Stimulated activated naive CD8-positive, alpha-beta T cell treated with anti-CD3 and anti-CD28 coated beads, Interleukin-15, Interleukin-2, amounts not matched to agents 100 ng/mL and 50 ng/mL, for 24 hours (primary cell): ENCODE data around the gene SLC25A47.
"Not testable (repeated sequence)": the region's sequence is repeated elsewhere in the genome, so short reads cannot be mapped to it uniquely, and the experiment has no call there.

ENCODE experiments used
- H3K27ac Mint-ChIP-seq: one replicate; pipeline ENCODE4 v1.8.0; 2021; ENCODE audit warnings: mild to moderate bottlenecking, mixed read lengths
- H3K27me3 Mint-ChIP-seq: one replicate; pipeline ENCODE4 v1.8.0; 2021; ENCODE audit warnings: mixed read lengths
- H3K36me3 Mint-ChIP-seq: one replicate; pipeline ENCODE4 v1.8.0; 2021; ENCODE audit warnings: low read depth, mixed read lengths
- H3K4me1 Mint-ChIP-seq: one replicate; pipeline ENCODE4 v1.8.0; 2021; ENCODE audit warnings: low read depth, mixed read lengths
- H3K4me3 Mint-ChIP-seq: one replicate; pipeline ENCODE4 v1.8.0; 2021; ENCODE audit warnings: mild to moderate bottlenecking, mixed read lengths
- H3K9me3 Mint-ChIP-seq: one replicate; pipeline ENCODE4 v1.8.0; 2021; ENCODE audit warnings: mixed read lengths

The SLC25A47 gene

DNA sequence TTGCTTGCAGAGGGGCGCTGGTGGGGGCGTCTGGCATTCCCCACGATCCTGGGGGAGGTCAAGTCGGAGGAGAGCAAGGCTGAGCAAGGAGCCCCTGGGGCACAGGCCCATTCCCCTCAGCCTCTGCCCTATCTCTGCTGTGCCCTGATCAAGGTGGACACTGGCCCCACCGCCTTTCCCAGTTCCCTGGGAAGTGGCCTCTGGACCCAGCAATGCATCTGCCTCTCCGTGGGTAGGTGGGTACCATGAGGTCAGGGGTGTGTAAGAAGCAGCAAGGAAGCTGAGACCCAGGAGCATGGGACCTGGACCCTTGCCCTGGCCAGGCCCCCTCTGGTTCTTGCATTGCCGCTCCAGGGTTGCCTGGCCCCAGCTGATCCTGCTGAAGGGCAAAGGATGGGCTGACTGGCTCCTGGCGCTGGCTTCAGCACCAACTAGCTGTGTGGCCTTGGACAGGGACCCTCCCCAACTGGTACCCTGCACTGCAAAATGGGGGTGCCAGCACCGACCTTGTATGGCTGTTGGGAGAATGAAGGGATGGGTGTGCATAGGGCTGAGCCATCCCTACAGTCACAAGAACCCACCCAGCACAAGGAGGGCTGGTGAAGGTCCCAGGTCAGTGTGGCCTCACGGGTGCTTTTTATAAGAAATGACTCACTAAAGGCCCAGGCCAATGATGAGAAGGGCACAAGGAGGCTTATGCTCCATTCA lies 36.5 kb upstream of the SLC25A47 start:
- no peak overlapping the region for H3K27ac Mint-ChIP-seq
- no peaks in the 10 kb centered on the region for H3K9me3 Mint-ChIP-seq
- no peak overlapping the region for H3K4me3 Mint-ChIP-seq
- H3K27me3 Mint-ChIP-seq, result no peaks in the 10 kb centered on the region
- H3K4me1 Mint-ChIP-seq, result peaks cover 9% of the 10 kb centered on the region
- no peaks in the 10 kb centered on the region for H3K36me3 Mint-ChIP-seq

DNA sequence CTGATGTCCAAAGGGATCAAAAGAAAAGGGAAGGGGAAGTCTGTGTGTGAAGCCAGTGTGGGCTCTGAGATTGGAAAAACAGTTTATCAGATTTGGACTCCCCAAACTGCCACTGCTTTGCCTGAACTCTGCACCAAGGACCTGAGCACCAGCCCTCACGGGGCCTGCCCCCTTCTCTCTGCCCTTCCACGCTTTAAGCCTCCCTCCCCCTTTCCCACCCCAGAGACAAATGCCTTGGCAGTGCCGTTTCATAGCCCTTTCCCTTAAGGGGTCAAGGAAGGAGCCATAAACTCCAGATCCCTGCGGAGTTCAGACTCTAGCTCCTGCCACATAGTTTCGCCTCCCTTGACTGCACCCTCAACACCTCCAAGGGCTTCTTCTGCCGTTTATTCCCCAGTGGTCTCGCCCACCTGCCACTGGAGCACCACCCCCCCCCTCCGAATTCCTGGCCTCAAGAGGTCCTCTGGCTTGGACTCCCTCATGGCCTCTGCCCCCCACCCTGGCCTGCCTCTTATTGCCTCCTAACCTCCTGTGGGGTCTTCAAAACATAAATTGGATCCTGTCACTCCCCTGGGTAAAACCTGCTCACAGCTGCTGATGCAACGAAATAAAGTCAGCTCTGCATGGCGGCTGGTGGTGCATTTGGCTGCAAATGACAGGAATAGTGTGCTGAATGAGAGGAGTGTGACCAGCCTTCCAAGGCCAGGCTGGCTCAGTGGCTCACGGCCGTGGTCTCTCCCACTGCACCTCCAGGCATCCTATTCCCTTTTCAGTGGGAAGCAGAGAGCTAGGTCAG lies 35.7 kb upstream of the SLC25A47 start:
- Mint-ChIP-seq H3K27me3 (no peaks in the 10 kb centered on the region), H3K4me1 (peaks cover 9% of the 10 kb centered on the region), H3K9me3 (no peaks in the 10 kb centered on the region), H3K36me3 (no peaks in the 10 kb centered on the region), H3K4me3 (no peak overlapping the region), H3K27ac (no peak overlapping the region)

DNA sequence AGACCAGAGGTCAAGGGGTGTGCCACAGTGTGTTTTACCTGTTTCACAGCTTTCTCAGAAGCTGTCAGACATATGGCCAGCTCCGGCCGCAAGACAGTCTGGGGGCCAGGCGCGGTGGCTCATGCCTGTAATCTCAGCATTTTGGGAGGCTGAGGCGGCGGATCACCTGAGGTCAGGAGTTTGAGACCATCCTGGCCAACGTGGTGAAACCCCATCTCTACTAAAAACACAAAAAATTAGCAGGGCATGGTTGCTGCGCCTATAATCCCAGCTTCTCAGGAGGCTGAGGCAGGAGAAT lies 35.2 kb upstream of the SLC25A47 start:
- H3K9me3 Mint-ChIP-seq, H3K36me3 Mint-ChIP-seq, H3K27me3 Mint-ChIP-seq, H3K27ac Mint-ChIP-seq, H3K4me3 Mint-ChIP-seq, H3K4me1 Mint-ChIP-seq: not testable (repeated sequence)

GRCh38 chr14:100288382-100289185 lies 34.6 kb upstream of the SLC25A47 start:
- Mint-ChIP-seq H3K36me3 (no peaks in the 10 kb centered on the region), H3K27ac (no peak overlapping the region), H3K4me1 (peaks cover 4% of the 10 kb centered on the region), H3K4me3 (no peak overlapping the region), H3K27me3 (no peaks in the 10 kb centered on the region), H3K9me3 (no peaks in the 10 kb centered on the region)

DNA sequence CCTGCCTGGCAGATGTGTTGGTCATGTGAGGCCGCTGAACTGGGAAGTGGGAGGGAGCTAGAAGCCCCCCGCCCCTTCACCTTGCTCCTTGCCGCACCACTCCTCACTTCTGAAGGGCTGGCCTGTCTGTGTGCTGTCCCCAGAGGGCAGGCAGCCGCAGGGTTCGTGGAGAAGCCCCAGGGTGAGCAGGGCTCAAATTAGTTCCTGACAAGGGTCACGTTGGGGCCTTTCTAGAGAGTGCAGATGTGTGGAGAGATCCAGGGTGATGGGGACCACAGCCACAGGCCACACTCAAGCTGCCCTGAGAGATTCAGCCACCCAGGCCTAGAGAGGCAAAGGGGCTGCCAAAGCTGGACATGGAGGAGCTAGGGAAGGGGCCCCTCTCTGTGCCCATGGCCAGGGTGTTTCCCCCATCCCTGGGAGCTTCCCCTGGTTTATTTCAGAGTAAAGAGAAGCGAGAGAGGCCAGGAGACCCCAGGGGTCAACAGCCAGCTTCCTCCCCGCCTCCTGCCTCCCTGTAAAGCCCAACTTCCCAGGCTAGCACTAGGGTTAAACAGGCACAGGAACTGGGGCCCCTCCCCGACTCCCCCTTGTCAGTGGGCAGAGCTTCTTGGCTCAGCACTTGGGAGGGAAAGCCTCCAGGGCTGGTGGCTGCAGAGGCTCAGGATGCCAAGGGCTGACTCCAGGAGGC lies 33.1 kb upstream of the SLC25A47 start:
- Mint-ChIP-seq H3K4me3 (no peak overlapping the region), H3K36me3 (no peaks in the 10 kb centered on the region), H3K27me3 (no peaks in the 10 kb centered on the region), H3K27ac (no peak overlapping the region), H3K9me3 (no peaks in the 10 kb centered on the region), H3K4me1 (peaks cover 4% of the 10 kb centered on the region)

GRCh38 chr14:100290607-100291304 lies 32.4 kb upstream of the SLC25A47 start:
- H3K27ac Mint-ChIP-seq, result no peak overlapping the region
- H3K27me3 Mint-ChIP-seq, result no peaks in the 10 kb centered on the region
- H3K4me3 Mint-ChIP-seq, result no peak overlapping the region
- no peaks in the 10 kb centered on the region for H3K36me3 Mint-ChIP-seq
- peaks cover 4% of the 10 kb centered on the region for H3K4me1 Mint-ChIP-seq
- no peaks in the 10 kb centered on the region for H3K9me3 Mint-ChIP-seq

- Mint-ChIP-seq H3K9me3 (no peaks in the 10 kb centered on the region), H3K4me1 (no peaks in the 10 kb centered on the region), H3K27me3 (no peaks in the 10 kb centered on the region), H3K36me3 (no peaks in the 10 kb centered on the region), H3K4me3 (no peak overlapping the region), H3K27ac (no peak overlapping the region)
Observed at GRCh38 chr14:100291305-100292075, 31.6 kb upstream of the SLC25A47 start.

GRCh38 chr14:100292301-100292775 lies 30.8 kb upstream of the SLC25A47 start:
- Mint-ChIP-seq H3K4me3 (no peak overlapping the region), H3K27ac (no peak overlapping the region), H3K36me3 (no peaks in the 10 kb centered on the region), H3K27me3 (no peaks in the 10 kb centered on the region), H3K9me3 (no peaks in the 10 kb centered on the region), H3K4me1 (peaks cover 6% of the 10 kb centered on the region)

- Mint-ChIP-seq H3K36me3 (no peaks in the 10 kb centered on the region), H3K27me3 (no peaks in the 10 kb centered on the region), H3K9me3 (no peaks in the 10 kb centered on the region), H3K27ac (no peak overlapping the region), H3K4me3 (no peak overlapping the region), H3K4me1 (peaks cover 7% of the 10 kb centered on the region)
Observed at GRCh38 chr14:100292776-100293461, 30.2 kb upstream of the SLC25A47 start.

DNA sequence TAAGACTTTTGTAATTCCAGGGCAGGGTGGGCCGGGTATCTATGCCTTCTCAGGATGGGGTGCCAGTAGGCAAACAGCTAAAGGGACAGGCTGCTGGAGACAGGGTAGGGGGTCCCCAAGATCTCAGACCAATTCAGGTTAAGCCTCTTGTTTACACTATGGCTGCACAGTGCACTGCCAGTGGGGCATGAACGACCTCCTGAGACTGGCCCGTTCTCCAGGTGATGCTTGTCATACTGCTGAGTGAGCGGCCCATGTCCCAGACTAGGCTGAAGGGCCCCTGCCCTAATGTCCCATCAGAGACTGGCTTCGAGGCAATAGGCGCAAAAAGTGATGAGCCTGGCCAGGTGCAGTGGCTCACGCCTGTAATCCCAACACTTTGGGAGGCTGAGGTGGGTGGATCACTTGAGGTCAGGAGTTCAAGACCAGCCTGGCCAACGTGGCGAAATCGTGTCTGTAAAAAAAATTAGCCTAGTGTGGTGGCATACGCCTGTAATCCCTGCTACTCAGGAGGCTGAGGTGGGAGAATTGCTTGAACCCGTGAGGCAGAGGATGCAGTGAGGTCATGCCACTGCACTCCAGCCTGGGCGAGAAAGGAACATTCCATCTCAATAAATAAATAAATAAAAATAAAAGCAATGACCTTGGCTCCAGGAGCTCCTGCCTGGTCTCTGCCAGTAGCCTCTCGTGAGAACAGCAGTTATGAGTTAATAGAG lies 29.5 kb upstream of the SLC25A47 start:
- Mint-ChIP-seq H3K36me3 (no peaks in the 10 kb centered on the region), H3K4me1 (peaks cover 13% of the 10 kb centered on the region), H3K4me3 (no peak overlapping the region), H3K27ac (no peak overlapping the region), H3K9me3 (no peaks in the 10 kb centered on the region), H3K27me3 (no peaks in the 10 kb centered on the region)

DNA sequence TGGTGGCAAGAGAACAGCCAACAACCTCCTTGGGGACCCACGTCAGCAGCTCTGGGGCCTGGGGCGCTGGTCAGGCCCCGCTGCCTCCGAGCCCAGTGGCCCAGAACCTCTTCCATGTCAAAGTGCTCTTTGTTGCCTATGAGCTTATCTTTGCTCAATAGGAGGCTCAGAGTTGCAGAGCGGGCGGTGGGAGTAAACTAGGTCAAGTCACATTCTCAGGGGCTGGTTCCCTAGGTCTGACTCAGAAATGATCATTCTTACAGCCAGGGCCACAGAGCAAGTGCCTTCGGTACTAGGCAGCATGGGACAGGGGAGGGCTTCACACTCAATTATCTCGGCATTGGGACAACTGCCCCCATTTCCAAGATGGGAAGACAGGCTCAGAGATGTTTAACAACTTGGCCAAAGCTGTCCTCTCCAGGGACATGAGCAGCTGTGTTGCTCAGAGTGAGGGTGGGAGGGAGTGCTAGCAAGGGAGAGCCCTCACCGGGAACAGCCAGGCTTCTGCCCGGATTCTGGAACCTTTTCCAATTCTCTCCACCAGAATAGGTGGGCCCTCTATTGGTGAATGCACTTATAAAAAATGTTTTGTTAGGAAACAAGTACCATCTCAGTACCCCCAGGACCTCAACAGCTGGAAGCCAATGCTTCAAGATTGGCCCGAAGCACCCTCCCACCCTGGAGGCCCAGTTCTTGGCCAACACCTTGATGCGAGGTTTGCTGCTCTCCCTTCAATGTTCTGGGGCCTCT lies 28.8 kb upstream of the SLC25A47 start:
- no peaks in the 10 kb centered on the region for H3K9me3 Mint-ChIP-seq
- peaks cover 13% of the 10 kb centered on the region for H3K4me1 Mint-ChIP-seq
- H3K27ac Mint-ChIP-seq, result no peak overlapping the region
- H3K36me3 Mint-ChIP-seq, result no peaks in the 10 kb centered on the region
- H3K27me3 Mint-ChIP-seq, result no peaks in the 10 kb centered on the region
- no peak overlapping the region for H3K4me3 Mint-ChIP-seq

DNA sequence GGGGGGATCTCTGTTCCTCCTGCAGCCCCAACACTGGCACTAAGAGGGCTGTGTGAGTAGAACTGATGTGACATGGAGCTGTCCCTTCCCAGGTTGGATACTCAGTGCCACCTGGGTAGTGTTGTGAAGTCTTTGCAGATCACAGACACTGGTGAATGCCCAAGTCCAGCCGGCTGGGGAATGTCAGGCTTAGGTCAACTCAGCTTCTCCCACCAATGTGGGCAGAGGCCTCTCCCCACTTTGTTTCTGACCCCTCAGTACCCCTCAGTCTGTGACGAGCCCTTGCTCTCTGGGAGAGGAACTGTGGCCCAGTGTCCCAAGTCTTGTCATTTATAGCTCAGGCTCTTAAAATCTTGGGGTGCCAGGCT lies 28.2 kb upstream of the SLC25A47 start:
- H3K27ac Mint-ChIP-seq, result no peak overlapping the region
- no peaks in the 10 kb centered on the region for H3K9me3 Mint-ChIP-seq
- H3K27me3 Mint-ChIP-seq, result no peaks in the 10 kb centered on the region
- H3K4me3 Mint-ChIP-seq, result no peak overlapping the region
- H3K4me1 Mint-ChIP-seq, result peaks cover 13% of the 10 kb centered on the region
- no peaks in the 10 kb centered on the region for H3K36me3 Mint-ChIP-seq
